GM21515 (cell line): ENCODE data around the gene UBE2Q2.
"Not testable (repeated sequence)": the region's sequence is repeated elsewhere in the genome, so short reads cannot be mapped to it uniquely, and the experiment has no call there.

Source experiments
- ATAC-seq: cut with Tn5 transposase; IDR thresholded peaks from one replicate; pipeline ENCODE4 v1.9.1; 2021; ENCODE audit not compliant: unreplicated experiment

Gene UBE2Q2

DNA sequence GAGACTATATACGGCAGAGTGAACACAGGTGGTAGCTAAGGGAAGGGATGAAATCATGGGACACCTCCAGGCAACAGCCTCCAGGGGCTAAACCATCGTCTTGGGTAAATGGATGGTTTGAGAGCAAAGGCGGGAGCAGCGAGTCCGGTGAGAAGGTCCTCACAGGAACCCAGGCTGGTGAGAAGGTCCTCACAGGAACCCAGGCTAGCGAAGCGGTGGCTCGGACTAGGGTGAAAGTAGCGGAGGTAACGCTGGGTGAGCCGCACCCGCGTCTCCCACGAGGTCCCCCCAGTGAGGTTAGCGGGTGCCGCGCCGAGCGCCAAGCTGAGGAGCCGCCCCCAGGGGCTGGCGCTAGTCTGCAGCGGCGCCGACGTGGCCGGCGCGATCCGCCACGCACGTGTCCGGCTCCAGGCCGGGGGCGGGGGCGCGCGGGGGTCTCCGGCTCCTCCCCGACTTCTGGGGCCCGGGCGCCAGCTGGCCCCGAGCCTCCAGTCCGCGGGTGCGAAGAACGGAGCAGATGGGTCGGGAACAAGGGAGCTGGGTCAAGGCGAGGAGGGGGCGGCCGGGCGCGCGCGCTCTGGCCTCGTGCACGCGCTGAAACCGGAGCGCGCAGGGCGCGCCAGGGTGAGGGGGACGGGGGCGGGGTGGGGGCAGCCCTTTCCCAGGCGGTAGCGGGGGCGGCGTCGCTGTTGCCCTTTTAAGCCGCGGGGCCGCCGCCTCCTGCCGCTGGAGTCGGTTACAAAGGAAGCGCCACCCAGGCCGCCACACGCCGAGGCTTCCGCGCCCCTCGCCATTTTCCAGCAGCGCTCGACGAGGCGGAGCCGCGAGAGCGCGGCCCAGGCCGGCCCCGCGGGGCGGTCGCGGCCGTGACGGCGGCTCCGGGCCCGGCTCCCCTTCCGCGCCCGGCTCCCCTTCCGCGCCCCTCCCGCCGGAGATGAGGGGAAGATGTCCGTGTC lies at the start of gene UBE2Q2:
Gene UBE2Q2 (plus strand): TSS at position 726 of the 956 bp plus-strand sequence. CDS start 220 bp downstream, at position 946.
- ATAC-seq, result peak; percentile 47

DNA sequence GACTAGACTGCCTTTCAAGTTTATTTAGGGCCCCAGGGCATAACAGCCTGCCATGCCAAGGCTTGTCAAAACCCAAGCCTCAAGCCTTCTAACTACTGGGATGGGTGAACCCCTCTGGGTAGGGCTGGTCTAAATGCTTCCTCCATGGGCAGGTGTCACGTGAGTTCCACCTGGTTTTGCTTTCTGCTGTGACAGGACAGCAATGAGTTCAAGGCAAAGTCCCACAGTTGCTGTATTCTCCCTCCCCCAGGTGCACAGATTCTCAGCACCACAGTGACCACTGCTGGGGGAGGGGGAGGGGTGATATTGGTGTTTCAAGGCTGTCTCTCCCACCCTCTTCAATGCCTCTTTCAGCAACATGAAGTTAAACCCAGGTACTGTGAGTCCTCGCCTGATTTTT lies 46.9 kb upstream of the UBE2Q2 start:
- ATAC-seq, result no peak

DNA sequence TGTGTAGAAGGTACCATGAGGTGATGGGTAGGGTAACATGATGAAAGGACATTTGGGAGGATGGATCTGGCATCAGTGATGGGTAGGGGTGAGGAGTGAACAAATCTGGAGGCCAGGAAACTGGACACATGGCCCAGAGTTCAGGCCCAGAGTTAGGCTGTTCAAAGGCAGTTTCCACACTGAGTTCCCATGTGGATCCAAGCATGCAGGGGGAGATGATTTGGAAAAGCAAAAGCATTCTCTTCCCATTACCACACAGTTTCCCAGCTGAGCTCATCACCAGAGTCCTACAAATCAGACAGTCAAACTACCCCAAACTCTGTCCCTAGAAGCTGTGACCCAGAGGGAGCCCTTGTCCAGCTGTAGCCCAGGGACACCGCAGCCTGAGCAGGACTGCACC lies 46.1 kb upstream of the UBE2Q2 start:
- not testable (repeated sequence) for ATAC-seq

GRCh38 chr15:75799190-75799589 lies 44.1 kb upstream of the UBE2Q2 start:
- ATAC-seq, result no peak

- ATAC-seq, result not testable (repeated sequence)
Observed at GRCh38 chr15:75800409-75800808, 42.8 kb upstream of the UBE2Q2 start.

GRCh38 chr15:75801859-75802593 lies 41.2 kb upstream of the UBE2Q2 start:
- peak; percentile 73 for ATAC-seq

DNA sequence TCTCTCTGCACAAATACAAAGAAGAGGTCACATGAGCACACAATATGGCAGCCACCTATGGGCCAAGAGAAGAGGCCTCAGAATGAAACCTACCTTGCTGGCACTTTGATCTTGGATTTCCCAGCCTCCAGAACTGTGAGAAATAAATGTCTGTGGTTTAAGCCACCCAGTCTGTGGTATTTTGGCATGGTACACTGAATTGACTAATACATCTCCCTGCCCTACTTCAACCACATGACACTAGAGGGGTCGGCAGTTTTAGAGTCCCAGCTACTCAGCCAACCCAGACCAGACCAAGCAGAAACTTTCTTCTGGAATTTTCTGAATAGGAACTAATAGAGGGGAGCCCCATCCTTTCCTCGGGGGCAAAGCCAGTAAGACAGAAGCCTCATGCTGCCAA lies 35.8 kb upstream of the UBE2Q2 start:
- ATAC-seq, result not testable (repeated sequence)

DNA sequence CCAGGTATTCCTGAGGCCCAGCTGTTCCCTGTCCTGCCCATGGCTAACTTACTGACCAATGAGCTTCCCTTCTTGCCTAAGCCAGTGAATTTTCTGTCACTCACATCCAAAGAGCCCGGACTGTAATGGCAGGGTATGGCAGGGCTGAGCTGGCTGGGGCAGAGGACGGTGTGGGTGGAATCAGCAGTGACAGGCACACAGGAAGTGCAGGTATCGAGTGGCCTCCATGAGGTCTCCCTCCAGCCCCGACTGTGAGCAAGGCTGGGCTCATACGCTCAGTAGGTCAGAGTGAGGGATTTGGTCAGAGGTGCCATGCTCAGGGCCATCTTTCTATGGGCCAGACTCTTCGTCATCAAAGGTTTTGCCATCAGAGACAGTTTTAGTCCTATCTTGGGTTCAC lies 35.2 kb upstream of the UBE2Q2 start:
- ATAC-seq, result not testable (repeated sequence)

DNA sequence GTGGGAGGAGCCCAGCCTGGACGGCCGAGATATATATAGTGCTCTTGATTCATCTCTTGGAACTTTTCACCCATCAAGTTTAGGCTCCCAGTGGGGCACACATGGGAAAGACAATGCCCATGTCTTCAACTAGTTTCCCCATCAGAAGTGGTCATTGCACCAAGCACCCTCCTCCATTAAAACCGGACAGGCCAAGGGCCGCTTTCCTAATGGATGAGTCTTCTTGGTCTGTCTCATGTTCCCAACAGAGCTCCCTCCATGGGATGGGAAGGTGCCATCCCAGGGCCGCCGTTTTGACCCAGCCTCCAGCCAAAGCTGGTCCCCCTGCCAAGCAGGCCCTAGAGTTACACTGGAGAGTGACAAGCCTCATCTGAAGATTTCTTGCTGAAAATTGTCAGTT lies 34.7 kb upstream of the UBE2Q2 start:
- no peak for ATAC-seq

DNA sequence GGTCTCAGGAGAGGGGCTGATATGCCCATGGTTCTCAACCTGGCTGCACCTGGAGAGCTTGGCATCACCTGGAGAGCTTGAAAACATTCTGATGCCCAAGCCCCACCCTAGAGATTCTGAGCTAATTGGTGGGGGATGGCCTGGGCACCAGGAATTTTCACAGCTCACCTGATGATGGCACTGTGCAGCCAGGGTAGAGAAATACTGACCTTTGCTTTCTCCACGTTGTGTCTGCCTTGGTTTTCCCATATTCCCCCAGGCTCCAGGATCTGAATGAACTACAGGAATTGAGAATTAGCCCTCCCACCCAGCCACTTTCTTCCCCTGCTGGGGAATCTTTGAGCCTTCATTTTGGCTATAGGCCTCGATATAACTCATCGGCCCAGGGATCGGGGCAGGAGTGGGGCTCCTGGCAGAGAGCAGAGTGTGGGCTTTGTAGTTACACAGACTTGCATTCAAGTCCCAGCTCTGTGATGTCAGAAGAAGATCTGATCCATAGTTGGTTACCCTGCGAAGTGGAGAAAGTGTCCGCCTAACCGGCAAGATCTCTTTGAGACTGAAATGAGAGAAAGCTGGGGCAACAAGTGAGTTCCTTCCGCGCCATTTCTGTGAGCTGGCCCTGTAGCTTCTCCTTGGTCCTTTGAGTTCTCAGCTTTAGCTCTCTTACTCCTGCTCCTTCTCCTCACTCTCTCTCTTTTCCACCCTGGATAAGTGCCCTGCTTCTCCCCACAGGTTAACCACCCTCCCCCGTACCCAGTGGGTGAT lies 33.1 kb upstream of the UBE2Q2 start:
- ATAC-seq, result no peak

DNA sequence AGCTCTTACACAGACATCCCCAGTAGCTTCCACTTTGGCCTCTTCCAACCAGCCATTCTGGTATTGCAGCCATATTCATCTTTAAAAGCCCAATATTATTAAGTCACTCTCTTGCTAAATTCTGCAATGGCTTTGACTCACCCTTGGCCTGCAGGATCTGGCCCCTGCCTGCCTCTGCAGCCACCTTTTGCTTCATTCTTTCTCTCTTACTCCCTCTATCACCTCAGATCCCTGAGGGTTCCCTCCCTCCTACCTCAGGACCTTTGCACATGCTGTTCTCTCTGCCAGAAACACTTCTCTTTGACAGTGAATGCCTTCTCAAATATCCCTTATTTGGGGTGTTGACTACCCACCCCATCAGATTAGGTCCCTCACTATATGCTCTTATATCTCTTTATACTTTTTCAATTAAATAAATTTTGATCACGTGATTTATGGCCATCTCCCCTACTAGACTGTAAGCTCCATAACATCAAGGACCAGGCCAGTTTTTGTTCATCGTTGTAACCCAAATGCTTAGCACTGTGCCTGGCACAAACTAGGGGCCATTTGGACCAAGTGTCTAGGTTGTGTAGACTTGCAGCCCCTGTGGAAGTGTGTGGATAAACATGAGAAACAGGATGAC lies 32.3 kb upstream of the UBE2Q2 start:
- ATAC-seq, result no peak

DNA sequence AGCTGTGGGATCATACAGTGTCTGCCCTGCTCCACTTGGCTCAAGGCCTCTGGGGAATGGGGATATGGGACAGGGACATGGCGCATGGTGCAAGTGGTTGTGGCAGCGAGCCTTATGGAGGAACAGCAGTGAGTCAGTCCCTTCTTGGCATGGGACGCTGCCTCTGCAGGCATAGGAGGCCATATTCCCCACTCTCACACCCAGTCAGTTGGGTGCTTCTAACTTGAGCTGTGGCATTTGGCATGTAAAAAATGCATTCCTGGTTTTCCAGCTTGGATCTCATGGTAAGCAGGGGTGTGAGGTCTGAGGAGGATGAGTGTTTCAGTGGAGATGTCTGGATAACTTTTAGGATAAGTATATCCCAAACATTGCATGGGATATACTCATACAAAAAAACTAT lies 31.6 kb upstream of the UBE2Q2 start:
- no peak for ATAC-seq

- ATAC-seq, result no peak
Observed at GRCh38 chr15:75814794-75815193, 28.5 kb upstream of the UBE2Q2 start.

DNA sequence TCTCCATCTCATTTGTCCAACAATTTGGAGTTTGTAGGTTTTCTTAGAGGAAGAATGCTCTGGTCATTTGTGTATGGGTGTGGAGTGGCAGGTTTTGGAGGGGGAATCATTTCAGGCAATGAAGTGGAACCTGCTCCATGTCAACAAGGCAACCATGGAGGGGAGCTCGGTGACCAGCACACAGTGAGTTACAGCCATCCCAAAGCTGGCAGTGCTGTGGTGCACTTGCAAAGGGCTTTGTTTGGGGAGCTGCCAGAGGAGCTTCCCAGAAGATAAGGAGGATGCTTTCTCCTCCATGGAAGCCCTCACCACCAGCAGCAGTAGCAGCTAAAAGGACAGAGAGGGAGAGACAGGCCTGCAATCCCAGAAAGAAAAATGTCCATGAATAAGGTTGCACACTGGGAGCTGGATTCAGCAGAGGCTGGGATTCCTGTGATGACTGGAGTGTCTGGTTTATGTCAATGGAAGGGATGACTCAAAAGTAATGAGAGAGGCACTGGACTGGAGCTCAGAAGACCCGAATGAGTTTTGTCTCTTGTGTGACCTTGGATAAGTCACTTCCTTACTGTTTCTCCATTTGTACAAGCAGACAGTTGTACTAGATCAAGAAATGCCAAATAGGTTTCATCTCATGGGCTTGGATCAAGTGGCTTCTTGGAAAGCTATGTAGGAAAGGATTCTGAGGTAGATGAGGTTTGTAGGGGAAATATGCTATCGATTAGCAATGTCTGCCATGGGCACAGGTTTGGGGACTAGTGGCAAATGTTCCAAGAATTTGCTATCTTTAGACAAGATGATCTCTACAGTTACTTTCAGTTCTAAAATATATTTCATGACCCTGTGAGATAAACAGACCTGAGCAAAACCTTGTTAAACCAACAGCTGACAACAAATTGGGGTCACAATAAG lies 27.2 kb upstream of the UBE2Q2 start:
- no peak for ATAC-seq

- no peak for ATAC-seq
Observed at GRCh38 chr15:75817138-75817935, 25.9 kb upstream of the UBE2Q2 start.

- ATAC-seq, result no peak
Observed at GRCh38 chr15:75820206-75820605, 23.0 kb upstream of the UBE2Q2 start.

GRCh38 chr15:75821786-75822345 lies 21.4 kb upstream of the UBE2Q2 start:
- ATAC-seq, result no peak

DNA sequence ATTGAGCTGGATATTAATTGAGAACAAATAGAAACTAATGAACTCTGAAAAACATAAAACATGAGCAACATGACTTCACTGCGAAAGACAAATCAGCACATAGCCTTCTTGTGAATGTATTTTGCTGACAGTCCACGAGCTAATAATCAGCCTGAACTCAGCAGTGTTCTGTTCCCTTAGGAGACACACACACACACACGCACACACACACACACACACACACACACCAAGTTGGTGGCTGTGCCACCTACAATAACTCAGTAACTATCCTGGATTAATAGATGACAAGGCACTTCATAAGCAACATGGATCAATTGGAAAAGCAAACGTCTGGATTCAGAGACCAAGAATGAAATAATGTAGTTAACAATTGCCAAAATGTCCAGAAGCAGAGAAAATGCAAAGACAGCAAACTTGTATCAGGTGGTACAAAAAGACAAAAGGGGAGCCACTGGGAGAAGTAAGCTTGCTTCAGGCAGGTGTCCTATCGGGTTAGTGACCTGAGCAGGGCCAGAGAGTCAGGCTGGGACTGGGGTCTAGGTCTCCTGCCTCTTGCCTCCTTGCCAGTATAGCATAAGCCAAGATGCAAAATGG lies 20.5 kb upstream of the UBE2Q2 start:
- no peak for ATAC-seq
